ENCODE results near the gene KCNAB1.

- no peak for TF ChIP-seq CTCF (IDR thresholded peaks at IDR 0.05 in 2 of 3, conservative IDR thresholded peaks at IDR 0.05 in 1 of 3; ENCODE audit: borderline replicate concordance in 1 of 3, insufficient read depth in 1 of 3, low read depth in 2 of 3, low read length in 2 of 3)
- no peak for TF ChIP-seq POLR2A (IDR thresholded peaks at IDR 0.05; ENCODE audit: borderline replicate concordance, extremely low read depth, insufficient read depth, insufficient read length)
- TF ChIP-seq POLR2AphosphoS5 (IDR thresholded peaks at IDR 0.05; ENCODE audit: low read depth, low read length), result no peak
- TF ChIP-seq EZH2 (IDR thresholded peaks at IDR 0.05), result no peak
- no peak for TF ChIP-seq RAD21 (IDR thresholded peaks at IDR 0.05; ENCODE audit: low read depth)
- TF ChIP-seq, protein P1, sequence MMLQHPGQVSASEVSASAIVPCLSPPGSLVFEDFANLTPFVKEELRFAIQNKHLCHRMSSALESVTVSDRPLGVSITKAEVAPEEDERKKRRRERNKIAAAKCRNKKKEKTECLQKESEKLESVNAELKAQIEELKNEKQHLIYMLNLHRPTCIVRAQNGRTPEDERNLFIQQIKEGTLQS (IDR thresholded peaks at IDR 0.05), result no peak
- no peak for TF ChIP-seq ZNF274 (IDR thresholded peaks at IDR 0.05; ENCODE audit: low read depth, low read length)
- no peak for TF ChIP-seq CEBPB (IDR thresholded peaks at IDR 0.05; ENCODE audit: low read depth)
Measured at GRCh38 chr3:156373654-156374053, 253.3 kb downstream of the KCNAB1 start.

Data from HCT116 (cell line).